SHP77 treated with DMSO at 0.1 percent for 48 hours (cell line): ENCODE measurements around the gene KAT2A.

Experiments
- DNase-seq: peaks from one replicate; lab custom pipeline; 2025; lab: John Stamatoyannopoulos, UW

The KAT2A gene

GRCh38 chr17:42135664-42136653, 14.8 kb upstream of the KAT2A start:
- DNase-seq = peak; percentile 65

GRCh38 chr17:42135151-42135550, 14.0 kb upstream of the KAT2A start:
- DNase-seq = no peak

- peak; percentile 81 for DNase-seq
These were observed 12.4 kb upstream of the KAT2A start for GRCh38 chr17:42133461-42134041.

GRCh38 chr17:42132941-42133340, 11.8 kb upstream of the KAT2A start:
- DNase-seq = no peak

GRCh38 chr17:42131981-42132432, 10.8 kb upstream of the KAT2A start:
- no peak for DNase-seq

- DNase-seq = no peak
These were observed 10.1 kb upstream of the KAT2A start for GRCh38 chr17:42131232-42131631.

- no peak for DNase-seq
These were observed 9.3 kb upstream of the KAT2A start for GRCh38 chr17:42130310-42130936.

GRCh38 chr17:42129109-42129837, 8.1 kb upstream of the KAT2A start:
- DNase-seq = no peak

GRCh38 chr17:42127414-42127813, 6.2 kb upstream of the KAT2A start:
- DNase-seq = no peak

GRCh38 chr17:42126836-42127235, 5.7 kb upstream of the KAT2A start:
- DNase-seq = no peak

GRCh38 chr17:42125565-42125964, 4.4 kb upstream of the KAT2A start:
- DNase-seq = no peak

- DNase-seq = no peak
These were observed 3.1 kb upstream of the KAT2A start for GRCh38 chr17:42124256-42124655.

- peak; percentile 69 for DNase-seq
These were observed 1.5 kb upstream of the KAT2A start, which contains the start of gene HSPB9 for GRCh38 chr17:42122371-42123303. Gene HSPB9 (plus strand): TSS chr17:42122804. CDS start chr17:42122851, 47 bp downstream.

- DNase-seq = no peak
These were observed 902 bp downstream of the KAT2A start for GRCh38 chr17:42120161-42120769.

GRCh38 chr17:42119301-42119700, 1.9 kb downstream of the KAT2A start:
- DNase-seq = no peak

GRCh38 chr17:42118545-42118944, 2.6 kb downstream of the KAT2A start:
- no peak for DNase-seq

- DNase-seq = no peak
These were observed 3.0 kb downstream of the KAT2A start for GRCh38 chr17:42118126-42118510.

- no peak for DNase-seq
These were observed 3.6 kb downstream of the KAT2A start for GRCh38 chr17:42117397-42118125.

- DNase-seq = no peak
These were observed 4.3 kb downstream of the KAT2A start for GRCh38 chr17:42116705-42117396.
